Measurements from ENCODE around the gene RCBTB1.
"Not testable (repeated sequence)": the region's sequence is repeated elsewhere in the genome, so short reads cannot be mapped to it uniquely, and the experiment has no call there.

RCBTB1 gene

GRCh38 chr13:49602615-49603014, 17.3 kb upstream of the RCBTB1 start:
- DNase-seq = not testable (repeated sequence)

DNA sequence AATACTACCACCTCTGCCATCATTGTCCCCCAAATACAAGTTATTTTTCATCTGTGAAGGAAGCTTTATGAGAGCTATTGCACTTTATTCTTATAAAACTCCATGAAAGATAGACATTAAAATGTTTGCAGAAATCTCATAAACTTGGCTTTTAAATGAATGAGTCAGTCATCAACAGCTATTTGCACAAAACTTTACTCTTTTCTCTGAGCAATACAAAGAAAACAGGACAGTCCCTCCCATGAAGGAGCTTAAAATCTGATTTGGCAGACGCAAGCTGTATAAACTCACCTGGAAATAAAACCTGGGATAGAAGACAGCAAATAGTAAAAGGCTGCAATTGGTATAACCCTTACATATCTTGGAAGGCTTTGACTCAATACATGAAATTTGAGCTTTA, 16.6 kb upstream of the RCBTB1 start:
- no peak for DNase-seq

- DNase-seq = no peak
These were observed 11.8 kb upstream of the RCBTB1 start for GRCh38 chr13:49597043-49597641.

GRCh38 chr13:49596221-49596620, 10.9 kb upstream of the RCBTB1 start:
- DNase-seq = no peak

DNA sequence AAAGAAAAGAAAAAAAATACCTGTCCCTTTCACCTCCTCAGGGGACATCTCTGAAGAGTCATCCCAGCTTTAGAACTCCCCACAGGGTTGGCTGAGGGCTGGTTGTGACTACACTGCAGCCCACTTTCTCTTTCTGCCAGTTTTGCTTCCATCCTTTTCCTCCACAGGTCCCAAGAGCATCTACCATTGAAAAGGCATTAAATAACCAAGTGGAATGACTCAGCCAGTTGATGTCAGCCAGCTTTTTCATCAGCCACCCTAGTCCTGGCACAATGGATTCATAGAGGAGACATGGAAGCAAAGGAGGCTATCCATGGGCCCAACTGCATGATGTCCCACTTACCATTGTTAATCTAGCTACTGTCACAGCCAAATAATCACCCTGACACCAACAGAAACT, 9.2 kb upstream of the RCBTB1 start:
- DNase-seq = no peak

DNA sequence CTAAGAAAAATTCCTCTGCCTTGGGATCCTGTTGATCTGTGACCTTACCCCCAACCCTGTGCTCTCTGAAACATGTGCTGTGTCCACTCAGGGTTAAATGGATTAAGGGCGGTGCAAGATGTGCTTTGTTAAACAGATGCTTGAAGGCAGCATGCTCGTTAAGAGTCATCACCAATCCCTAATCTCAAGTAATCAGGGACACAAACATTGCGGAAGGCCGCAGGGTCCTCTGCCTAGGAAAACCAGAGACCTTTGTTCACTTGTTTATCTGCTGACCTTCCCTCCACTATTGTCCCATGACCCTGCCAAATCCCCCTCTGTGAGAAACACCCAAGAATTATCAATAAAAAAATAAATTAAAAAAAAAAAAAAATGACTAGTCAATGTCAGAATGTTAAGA, 8.5 kb upstream of the RCBTB1 start:
- not testable (repeated sequence) for DNase-seq

- not testable (repeated sequence) for DNase-seq
These were observed 5.4 kb upstream of the RCBTB1 start for GRCh38 chr13:49590714-49591113.

- no peak for DNase-seq
These were observed 2.0 kb upstream of the RCBTB1 start for GRCh38 chr13:49587311-49587847.

DNA sequence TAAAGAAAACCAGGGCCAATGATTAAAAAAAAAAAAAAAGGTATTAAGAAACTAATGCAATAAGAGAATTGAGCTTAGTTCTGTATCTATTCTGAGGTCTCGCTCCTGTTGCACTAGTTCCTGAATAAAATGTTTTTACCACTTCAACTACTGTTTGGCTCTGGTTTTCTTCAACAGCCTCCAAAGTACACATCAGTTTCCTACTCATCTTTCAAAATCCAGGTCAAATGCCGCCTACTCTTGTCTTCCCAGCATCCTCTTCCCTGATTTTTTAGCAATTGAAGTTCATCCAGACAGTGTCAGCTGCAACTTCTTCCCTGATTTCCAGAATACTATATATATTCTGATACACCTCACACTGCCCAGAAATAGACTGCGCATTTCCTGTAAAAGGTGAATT, 1.4 kb upstream of the RCBTB1 start:
- DNase-seq = no peak

DNA sequence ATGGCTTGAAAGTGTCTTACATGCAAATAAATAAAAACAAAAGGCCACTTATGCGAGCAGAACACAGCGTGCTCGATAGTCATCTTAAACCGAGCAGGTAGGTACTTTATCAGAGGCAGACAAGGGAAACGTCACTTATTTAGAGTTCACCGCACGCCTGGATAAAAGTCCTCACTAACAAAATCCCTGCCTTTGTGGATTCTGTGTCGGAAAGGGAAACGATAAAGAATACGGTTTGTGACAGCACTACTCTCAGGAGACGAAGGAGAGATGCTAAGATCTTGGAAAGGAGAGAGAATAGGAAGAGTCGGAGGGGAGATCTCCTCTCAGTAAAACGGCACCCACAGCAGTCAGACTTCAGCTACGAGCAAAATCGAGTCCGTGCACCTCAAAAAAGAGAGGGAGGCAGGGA, 581 bp downstream of the RCBTB1 start:
- no peak for DNase-seq

- DNase-seq = no peak
These were observed 4.2 kb downstream of the RCBTB1 start for GRCh38 chr13:49580980-49581680.

DNA sequence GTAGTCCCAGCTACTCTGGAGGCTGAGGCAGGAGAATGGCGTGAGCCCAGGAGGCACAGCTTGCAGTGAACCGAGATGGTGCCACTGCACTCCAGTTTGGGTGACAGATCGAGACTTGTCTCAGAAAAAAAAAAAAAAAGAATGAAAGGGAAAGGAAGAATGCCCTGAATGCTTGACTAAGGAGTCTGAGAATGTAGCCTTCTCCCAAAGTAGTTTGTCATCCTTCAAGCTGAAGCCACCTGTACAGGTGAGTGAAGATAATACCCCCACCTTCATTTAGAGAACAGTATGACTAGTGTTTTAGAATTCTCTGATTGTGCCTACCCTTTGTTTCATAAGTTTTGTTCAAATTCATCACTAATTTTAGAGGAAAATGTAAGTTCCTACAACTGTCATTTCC, 5.9 kb downstream of the RCBTB1 start:
- no peak for DNase-seq

GRCh38 chr13:49571299-49572240, 13.8 kb downstream of the RCBTB1 start:
- DNase-seq = no peak

GRCh38 chr13:49569993-49570689, 15.2 kb downstream of the RCBTB1 start:
- DNase-seq = no peak

GRCh38 chr13:49567491-49567890, 17.9 kb downstream of the RCBTB1 start:
- no peak for DNase-seq

GRCh38 chr13:49566461-49566860, 18.9 kb downstream of the RCBTB1 start:
- no peak for DNase-seq

DNA sequence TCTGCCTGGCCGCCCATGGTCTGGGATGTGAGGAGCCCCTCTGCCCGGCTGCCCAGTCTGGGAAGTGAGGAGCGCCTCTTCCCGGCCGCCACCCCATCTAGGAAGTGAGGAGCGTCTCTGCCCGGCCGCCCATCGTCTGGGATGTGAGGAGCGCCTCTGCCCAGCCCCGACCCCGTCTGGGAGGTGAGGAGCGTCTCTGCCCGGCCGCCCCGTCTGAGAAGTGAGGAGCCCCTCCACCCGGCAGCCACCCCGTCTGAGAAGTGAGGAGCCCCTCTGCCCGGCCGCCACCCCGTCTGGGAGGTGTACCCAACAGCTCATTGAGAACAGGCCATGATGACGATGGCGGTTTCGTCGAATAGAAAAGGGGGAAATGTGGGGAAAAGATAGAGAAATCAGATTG, 19.9 kb downstream of the RCBTB1 start:
- not testable (repeated sequence) for DNase-seq

DNA sequence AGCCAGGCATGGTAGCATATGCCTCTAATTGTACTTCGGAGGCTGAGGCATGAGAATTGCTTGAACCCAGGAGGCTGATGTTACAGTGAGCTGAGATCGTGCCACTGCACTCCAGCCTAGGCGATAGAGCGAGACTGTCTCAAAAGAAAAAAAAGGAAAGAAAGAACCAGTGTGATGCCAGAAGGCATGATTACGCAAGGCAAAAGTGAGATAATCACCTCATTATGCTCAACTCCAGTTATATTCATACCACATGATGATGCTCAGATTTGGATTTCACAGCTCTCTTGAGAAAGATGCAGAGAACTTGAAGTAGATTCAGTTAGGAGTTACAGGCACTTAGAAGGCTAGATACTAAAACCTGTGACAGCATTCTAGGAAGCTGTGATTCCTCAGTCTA, 21.8 kb downstream of the RCBTB1 start:
- DNase-seq = no peak

DNA sequence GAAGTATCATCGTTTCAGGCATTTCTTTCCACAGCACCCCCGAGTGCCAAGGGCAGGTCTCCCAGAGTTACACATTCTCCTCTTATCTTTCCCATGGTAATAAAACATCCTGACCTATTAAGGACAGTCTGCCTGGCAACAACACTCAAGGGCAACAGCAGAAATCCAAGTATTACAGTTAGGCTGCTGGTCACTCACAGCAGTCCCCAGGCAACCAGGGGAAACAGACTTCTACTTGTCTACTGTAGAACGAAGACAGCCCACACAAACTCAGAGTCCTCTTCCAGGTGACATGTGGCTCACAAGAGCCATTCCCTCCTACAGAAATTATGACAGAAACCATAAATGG, 24.3 kb downstream of the RCBTB1 start:
- no peak for DNase-seq

DNA sequence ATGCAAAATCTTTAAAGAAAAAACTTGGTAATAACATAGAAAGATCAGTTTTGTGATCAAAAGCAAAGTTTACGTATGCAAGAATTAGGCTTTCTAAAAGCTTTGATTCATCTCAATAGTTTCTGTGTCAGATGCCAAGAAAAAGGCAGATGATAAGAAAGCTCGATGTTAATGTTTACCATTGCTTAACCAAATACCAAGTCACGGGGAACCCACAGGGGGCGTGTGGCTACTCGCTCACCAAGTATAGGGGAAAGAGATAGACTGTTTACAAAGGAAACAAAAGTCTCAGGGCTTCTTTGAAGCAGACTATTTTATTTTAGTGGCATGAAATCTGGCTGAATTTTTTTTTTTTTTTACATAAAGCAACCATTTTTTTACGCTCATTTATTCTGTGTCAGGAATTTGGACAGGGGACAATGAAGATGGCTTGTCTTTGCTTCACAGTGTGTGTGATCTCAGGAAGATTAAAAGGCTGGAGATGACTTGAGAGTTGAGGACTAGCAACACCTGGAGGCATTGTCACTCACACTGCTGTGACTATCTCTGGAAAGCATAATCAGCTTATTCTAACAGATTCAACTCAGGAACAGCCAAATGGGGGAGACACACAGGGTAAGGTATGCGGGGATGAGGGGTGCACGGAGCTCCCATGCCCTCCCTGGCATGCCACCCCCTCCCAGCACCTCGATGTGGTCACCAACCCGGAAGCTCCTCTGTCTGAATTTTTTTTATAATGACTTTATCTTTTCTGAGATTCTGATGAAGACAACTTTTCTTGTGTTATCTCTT, 24.9 kb downstream of the RCBTB1 start:
- no peak for DNase-seq

DNA sequence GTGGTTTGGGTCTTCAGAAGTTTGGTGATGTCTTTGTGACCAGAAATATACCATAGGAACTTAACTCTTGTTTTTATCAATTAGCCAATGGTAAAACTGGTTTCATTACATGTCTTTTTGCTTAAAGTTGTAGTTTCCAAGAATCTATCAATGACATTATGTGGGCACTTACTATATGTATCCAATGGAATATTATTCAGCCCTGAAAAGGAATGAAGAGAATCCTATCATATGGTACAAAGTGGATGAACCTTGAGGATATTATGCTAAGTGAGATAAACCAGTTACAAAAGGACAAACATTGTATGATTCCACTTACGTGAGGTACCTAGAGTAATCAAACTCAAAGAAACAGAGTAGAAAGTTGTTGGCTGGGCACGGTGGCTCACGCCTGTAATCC, 26.4 kb downstream of the RCBTB1 start:
- no peak for DNase-seq

DNA sequence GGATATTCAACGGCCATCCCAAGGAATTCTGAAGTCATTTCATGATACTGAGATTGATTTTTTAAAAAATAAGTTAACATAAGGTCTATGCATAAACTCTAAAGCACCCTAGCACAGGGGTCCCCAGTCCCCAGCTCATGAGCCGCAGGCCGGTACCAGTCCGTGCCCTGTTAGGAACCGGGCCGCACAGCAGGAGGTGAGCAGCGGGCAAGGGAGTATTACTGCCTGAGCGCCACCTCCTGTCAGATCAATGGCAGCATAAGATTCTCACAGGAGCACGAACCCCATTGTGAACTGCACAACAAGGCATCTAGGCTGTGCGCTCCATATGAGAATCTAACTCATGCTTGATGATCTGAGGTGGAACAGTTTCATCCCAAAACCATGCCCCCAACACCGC, 31.0 kb downstream of the RCBTB1 start:
- DNase-seq = no peak

Data from stimulated activated CD8-positive, alpha-beta memory T cell treated with anti-CD3 and anti-CD28 coated beads, Interleukin-4, amount 100 ng/mL, for 48 hours (primary cell).